Effector memory CD4-positive, alpha-beta T cell (primary cell): ENCODE measurements around the gene AP2A1.

ENCODE experiments used
- DNase-seq, 3 donors: peaks; one replicate each; pipeline ENCODE4 v3.0.0-alpha.2; 2020
- H3K27ac ChIP-seq: 2 replicates; pipeline ENCODE4 v1.7.0; 2013; ENCODE audit warnings: mild to moderate bottlenecking, low read length, moderate library complexity; ENCODE audit not compliant: insufficient read depth, poor library complexity, severe bottlenecking
- H3K27me3 ChIP-seq: replicated peaks from 2 replicates; pipeline ENCODE4 v1.7.0; 2013; ENCODE audit warnings: mild to moderate bottlenecking, low read length; ENCODE audit not compliant: insufficient read depth, control insufficient read depth, poor library complexity, severe bottlenecking
- H3K36me3 ChIP-seq: 2 replicates; pipeline ENCODE4 v1.7.0; 2013; ENCODE audit warnings: mild to moderate bottlenecking, low read length, moderate library complexity; ENCODE audit not compliant: control insufficient read depth, insufficient read depth
- H3K4me1 ChIP-seq: 2 replicates; pipeline ENCODE4 v1.7.0; 2013; ENCODE audit warnings: low read length, mild to moderate bottlenecking; ENCODE audit not compliant: control insufficient read depth, insufficient read depth, poor library complexity, severe bottlenecking
- H3K4me3 ChIP-seq: 2 replicates; pipeline ENCODE4 v1.7.0; 2013; ENCODE audit warnings: low read length, low read depth, mild to moderate bottlenecking; ENCODE audit not compliant: insufficient read depth, poor library complexity, severe bottlenecking
- H3K9me3 ChIP-seq: 2 replicates; pipeline ENCODE4 v1.7.0; 2013; ENCODE audit warnings: mild to moderate bottlenecking, low read length, moderate library complexity; ENCODE audit not compliant: control insufficient read depth

Gene AP2A1

GRCh38 chr19:49764341-49764740, 2.5 kb upstream of the AP2A1 start:
- no peak for DNase-seq
- Histone ChIP-seq H3K27ac (no peak overlapping the region), H3K4me3 (no peak overlapping the region), H3K36me3 (no peaks in the 10 kb centered on the region), H3K4me1 (peaks cover 21% of the 10 kb centered on the region), H3K27me3 (no peaks in the 10 kb centered on the region), H3K9me3 (no peaks in the 10 kb centered on the region)

- Histone ChIP-seq H3K9me3 (no peaks in the 10 kb centered on the region), H3K27me3 (no peaks in the 10 kb centered on the region), H3K36me3 (no peaks in the 10 kb centered on the region), H3K4me3 (peak overlapping the region; percentile 51), H3K27ac (peak overlapping the region; percentile 75), H3K4me1 (peaks cover 21% of the 10 kb centered on the region)
- DNase-seq = peak; percentile 99 to 100 (median 99)
Measured at GRCh38 chr19:49766007-49766929, 533 bp upstream of the AP2A1 start.

GRCh38 chr19:49767381-49767780, 580 bp downstream of the AP2A1 start:
- no peak for DNase-seq
- Histone ChIP-seq H3K4me3 (peak overlapping the region; percentile 78), H3K36me3 (no peaks in the 10 kb centered on the region), H3K27me3 (no peaks in the 10 kb centered on the region), H3K4me1 (peaks cover 21% of the 10 kb centered on the region), H3K27ac (peak overlapping the region; percentile 73), H3K9me3 (no peaks in the 10 kb centered on the region)

GRCh38 chr19:49767967-49768581, 1.3 kb downstream of the AP2A1 start:
- no peaks in the 10 kb centered on the region for H3K36me3 ChIP-seq
- no peak overlapping the region for H3K27ac ChIP-seq
- peaks cover 21% of the 10 kb centered on the region for H3K4me1 ChIP-seq
- peak overlapping the region; percentile 78 for H3K4me3 ChIP-seq
- no peak for DNase-seq
- no peaks in the 10 kb centered on the region for H3K9me3 ChIP-seq
- H3K27me3 ChIP-seq = no peaks in the 10 kb centered on the region

GRCh38 chr19:49770529-49770928, 3.7 kb downstream of the AP2A1 start:
- Histone ChIP-seq H3K27me3 (no peaks in the 10 kb centered on the region), H3K27ac (no peak overlapping the region), H3K4me1 (peaks cover 21% of the 10 kb centered on the region), H3K36me3 (no peaks in the 10 kb centered on the region), H3K9me3 (no peaks in the 10 kb centered on the region), H3K4me3 (no peak overlapping the region)
- no peak for DNase-seq

- Histone ChIP-seq H3K27me3 (no peaks in the 10 kb centered on the region), H3K4me1 (peaks cover 16% of the 10 kb centered on the region), H3K9me3 (no peaks in the 10 kb centered on the region), H3K36me3 (no peaks in the 10 kb centered on the region), H3K4me3 (no peak overlapping the region), H3K27ac (no peak overlapping the region)
- DNase-seq = no peak
Measured at GRCh38 chr19:49771674-49772139, 4.9 kb downstream of the AP2A1 start.

- no peak for DNase-seq
- Histone ChIP-seq H3K4me3 (no peak overlapping the region), H3K9me3 (no peaks in the 10 kb centered on the region), H3K27ac (no peak overlapping the region), H3K27me3 (no peaks in the 10 kb centered on the region), H3K4me1 (peaks cover 7% of the 10 kb centered on the region), H3K36me3 (no peaks in the 10 kb centered on the region)
Measured at GRCh38 chr19:49772850-49773432, 6.1 kb downstream of the AP2A1 start.

- Histone ChIP-seq H3K27me3 (no peaks in the 10 kb centered on the region), H3K27ac (no peak overlapping the region), H3K4me3 (no peak overlapping the region), H3K4me1 (no peaks in the 10 kb centered on the region), H3K36me3 (no peaks in the 10 kb centered on the region), H3K9me3 (no peaks in the 10 kb centered on the region)
- DNase-seq = no peak
Measured at GRCh38 chr19:49773663-49774350, 7.0 kb downstream of the AP2A1 start.

- Histone ChIP-seq H3K4me3 (no peak overlapping the region), H3K27ac (no peak overlapping the region), H3K9me3 (no peaks in the 10 kb centered on the region), H3K4me1 (no peaks in the 10 kb centered on the region), H3K36me3 (no peaks in the 10 kb centered on the region), H3K27me3 (no peaks in the 10 kb centered on the region)
- no peak for DNase-seq
Measured at GRCh38 chr19:49774969-49775368, 8.2 kb downstream of the AP2A1 start.
